ENCODE measurements around the gene AGMO.

DNA sequence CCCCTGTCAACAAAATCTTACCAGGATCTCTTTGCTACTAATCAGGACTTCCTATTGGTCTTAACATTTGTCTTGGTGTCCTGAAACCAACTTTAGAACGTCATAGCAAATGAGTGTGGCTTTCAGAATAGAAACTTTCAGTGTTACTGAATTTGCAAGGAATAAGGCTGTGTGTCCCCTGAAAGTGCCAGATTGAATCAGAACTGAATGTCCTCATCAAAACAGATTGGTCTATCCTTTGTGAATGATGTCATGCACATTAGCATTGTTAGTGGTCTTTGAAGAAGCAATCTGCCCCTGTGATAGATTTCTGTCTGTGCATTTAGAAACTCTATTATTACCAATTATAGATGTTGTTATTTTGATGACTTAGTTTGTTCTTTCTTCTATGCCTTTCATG is 119.9 kb downstream of the AGMO start:
- TF ChIP-seq POLR2A (IDR thresholded peaks at IDR 0.05), result no peak
- TF ChIP-seq, protein P1, sequence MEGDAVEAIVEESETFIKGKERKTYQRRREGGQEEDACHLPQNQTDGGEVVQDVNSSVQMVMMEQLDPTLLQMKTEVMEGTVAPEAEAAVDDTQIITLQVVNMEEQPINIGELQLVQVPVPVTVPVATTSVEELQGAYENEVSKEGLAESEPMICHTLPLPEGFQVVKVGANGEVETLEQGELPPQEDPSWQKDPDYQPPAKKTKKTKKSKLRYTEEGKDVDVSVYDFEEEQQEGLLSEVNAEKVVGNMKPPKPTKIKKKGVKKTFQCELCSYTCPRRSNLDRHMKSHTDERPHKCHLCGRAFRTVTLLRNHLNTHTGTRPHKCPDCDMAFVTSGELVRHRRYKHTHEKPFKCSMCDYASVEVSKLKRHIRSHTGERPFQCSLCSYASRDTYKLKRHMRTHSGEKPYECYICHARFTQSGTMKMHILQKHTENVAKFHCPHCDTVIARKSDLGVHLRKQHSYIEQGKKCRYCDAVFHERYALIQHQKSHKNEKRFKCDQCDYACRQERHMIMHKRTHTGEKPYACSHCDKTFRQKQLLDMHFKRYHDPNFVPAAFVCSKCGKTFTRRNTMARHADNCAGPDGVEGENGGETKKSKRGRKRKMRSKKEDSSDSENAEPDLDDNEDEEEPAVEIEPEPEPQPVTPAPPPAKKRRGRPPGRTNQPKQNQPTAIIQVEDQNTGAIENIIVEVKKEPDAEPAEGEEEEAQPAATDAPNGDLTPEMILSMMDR (IDR thresholded peaks at IDR 0.05 in 4 of 5, conservative IDR thresholded peaks at IDR 0.05 in 1 of 5), result no peak
